HG03571 (cell line): ENCODE results near the gene ATP8B3.
A peak's percentile ranks its signal among the peaks of the same experiment; 100 is the strongest.

ENCODE experiments used
- ATAC-seq: cut with Tn5 transposase; IDR thresholded peaks from one replicate; pipeline ENCODE4 v1.9.1; 2021; ENCODE audit not compliant: unreplicated experiment

The ATP8B3 gene

DNA sequence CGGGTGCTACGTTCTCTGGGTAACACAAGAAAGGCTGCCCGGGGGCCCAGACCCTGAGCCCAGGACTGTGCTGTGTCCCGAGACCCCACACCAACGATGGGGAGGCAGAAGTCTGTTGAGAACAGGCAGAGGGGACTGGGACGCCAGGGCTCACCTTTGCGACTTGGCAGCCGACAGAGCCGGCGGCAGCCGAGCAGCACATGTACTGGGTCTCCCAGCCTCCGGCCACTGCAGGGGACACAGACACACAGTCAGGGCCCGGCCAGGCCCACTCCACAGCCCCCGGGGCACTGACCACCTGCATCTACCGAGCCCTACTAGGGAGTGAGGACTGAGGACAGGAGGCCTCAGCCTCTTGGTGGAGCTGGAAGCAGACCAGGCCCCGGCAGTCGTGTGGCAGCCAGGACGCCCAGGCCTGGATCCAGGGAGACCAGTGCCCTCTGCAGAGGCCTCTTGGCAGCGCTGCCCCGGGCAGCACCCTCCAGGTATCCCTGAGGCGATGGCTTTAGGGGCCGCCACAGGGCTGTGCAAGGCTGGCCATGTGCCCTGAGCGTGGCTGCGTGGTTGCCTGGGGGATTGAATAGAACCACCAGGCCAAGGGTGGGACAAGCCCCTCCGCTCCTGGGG, 5.6 kb upstream of the ATP8B3 start:
- ATAC-seq, result no peak

DNA sequence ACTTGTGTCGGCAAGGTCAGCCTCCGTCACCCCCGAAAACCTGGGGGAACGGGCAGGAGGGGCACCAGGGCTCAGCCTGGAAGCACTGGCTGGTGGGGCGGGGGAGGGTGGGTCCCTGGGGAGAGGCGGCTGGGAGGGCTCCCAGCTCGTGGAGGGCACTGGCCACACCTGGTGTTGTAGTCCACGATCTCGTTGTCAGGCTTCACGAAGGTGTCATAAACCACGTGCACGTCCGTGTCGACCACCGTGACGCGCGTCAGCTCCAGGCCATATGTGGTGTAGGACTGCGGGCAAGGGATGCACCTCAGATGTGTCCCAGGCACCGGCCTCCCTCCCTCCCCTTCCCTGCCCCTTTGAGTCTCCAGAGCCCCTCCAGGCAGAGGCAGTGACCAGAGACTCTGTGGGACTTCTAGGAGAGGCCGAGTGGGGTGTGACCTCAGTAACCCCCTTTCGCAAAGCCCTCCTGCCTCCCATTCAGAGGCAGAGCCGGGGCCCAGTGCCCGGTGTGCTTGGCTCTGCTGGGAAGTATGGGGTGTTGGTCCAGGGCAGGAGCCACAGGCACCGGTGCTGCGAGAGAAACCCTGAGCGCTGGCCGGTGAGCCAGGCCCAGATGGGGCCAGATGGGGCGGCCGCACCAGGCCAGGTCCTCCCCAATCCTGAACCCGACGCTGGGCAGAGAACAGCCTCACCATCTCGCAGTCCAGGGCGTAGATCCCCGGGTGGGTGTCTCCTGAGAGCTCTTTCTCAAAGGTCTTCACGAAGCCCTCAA, 4.6 kb upstream of the ATP8B3 start:
- no peak for ATAC-seq

DNA sequence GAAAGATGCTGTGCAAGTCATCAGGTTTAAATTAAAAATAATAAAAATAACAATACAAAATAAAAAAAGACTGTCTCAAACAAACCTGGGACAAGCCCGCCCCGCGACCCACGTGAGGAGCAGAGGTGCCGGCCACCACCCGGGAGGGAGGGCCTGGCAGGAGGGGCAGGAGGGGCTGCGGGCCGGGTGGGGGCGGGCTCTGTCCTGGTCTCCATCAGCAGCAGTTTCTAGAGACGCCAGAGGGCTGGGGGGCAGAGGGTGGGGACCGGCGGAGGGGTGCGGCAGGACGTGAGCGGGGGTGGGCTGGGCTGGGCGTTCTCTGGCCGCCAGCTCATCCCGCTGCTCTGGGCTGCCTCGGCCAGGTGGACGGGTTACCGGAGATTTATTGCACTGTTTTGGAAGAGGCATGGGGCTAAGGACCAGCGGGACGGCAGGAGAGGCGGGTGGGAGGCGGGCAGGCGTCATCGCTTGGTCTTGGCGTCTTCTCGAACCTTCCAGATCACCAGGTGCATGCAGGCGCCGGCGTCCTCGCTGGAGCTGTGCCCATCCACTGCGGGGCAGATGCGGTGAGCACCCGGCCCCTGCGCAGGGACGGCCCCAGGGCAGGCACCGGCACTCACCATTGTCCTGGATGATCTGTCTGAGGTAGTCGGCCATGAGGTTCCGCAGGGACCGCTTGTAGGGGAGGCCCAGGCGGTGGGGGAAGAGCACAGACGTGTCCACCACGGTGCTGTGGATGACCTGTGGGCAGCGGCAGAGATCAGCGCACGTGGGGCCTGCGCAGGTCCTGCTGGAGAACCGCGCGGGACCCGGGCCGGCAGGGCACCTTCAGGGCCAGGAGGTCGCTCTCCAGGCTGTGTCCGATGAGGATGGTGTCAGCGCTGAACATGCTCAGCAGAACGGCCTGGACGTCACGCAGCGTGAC, 3.8 kb upstream of the ATP8B3 start:
- no peak for ATAC-seq

DNA sequence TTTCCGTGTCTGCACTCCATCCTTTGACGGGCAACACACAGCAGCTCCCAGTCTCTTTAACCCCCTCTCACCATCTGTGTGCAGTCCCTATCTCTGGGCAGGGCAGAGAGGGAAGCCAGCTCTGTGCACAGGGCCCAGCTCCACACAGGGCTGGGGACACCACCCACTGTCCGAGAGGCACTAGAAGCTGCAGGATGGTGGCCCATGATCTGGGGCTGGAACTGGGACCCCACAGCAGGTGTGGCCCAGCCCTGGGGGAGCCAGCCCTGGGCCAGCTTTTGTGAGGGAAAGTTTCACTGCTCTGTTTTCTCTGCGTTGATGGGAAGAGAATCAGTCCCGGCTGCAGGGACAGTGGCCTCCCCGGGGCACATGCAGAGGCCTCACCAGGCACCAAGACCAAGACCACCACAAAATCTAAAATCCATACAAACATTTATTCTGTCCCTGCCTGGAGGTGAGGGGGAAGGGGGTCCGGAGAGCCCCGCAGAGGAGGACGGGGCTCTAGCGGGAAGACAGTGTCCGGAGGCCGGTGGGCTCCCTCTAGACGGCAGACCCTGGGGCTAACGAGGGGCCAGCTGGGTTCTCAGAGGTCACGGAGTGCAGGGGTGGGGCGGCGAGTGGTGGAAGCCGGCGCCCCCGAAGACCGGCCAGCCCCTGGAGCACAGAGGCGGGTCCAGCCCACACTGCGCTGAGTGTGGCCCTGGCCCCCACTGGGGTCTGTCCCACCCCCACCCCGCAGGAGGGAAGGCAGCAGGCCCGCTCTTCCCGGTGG, 2.9 kb upstream of the ATP8B3 start:
- ATAC-seq, result no peak

DNA sequence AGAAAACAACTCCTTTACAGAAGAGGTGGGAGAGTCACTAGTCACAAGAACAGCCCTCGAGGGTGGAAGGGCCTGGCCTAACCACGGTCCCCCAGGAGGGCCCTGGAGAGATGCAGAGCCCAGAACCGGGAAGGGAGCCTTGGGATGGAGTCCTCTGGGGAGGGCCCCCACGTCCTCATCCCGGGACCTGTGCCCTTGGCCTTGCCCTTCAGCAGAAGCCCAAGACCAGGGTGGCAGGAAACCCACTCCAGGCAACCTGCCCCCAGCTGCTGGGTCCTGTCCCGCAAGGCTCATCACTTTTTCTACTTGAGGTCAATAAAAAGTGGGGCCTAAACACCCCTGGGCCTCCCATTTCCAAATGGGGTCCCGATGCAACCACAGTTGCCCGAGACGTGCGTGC, 2.3 kb upstream of the ATP8B3 start:
- no peak for ATAC-seq

DNA sequence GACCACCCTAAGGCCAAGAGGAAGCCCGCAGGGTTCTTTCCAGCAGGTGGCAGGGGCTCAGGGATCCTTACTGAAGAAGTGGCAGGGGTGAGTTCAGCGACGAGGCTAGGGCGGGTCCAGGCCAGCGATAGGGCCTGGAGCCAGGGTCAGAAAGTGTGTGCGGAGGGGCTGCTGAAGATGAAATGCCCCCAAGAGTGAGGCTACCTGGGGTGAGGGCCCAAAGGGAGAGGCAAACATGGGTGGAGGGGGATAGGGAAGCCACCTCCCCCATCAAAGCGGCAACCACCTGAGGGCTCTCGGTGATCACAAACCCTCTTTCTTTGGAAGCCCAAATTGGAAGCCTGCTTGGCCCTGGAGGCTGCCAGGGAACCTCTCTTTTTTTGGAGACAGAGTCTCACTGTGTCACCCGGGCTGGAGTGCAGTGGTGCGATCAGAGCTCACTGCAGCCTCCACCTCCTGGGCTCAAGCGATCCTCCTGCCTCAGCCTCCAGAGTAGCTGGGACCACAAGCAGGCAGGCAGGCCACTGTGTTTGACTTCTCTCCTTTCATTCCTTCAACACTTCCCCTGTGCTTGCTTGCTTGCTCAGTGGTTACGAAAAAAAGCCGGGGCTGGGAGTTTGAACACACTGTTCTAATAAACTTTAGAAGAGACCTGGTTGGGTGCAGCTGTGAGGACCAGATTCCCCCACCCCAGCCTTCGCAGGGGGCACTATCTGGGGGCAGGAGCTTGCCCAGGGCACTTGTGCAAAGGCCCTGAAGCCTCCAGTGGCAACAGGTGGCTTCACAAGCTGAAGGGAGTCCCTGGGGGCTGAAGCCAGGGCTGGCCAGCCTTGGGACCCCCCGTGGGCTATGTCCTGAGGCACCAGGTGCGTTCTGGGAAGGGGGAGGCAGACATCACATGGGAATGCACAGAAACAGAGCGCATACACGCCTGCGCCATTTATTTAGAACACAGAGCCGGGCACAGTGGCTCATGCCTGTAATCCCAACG, 1.4 kb upstream of the ATP8B3 start:
- ATAC-seq, result no peak

DNA sequence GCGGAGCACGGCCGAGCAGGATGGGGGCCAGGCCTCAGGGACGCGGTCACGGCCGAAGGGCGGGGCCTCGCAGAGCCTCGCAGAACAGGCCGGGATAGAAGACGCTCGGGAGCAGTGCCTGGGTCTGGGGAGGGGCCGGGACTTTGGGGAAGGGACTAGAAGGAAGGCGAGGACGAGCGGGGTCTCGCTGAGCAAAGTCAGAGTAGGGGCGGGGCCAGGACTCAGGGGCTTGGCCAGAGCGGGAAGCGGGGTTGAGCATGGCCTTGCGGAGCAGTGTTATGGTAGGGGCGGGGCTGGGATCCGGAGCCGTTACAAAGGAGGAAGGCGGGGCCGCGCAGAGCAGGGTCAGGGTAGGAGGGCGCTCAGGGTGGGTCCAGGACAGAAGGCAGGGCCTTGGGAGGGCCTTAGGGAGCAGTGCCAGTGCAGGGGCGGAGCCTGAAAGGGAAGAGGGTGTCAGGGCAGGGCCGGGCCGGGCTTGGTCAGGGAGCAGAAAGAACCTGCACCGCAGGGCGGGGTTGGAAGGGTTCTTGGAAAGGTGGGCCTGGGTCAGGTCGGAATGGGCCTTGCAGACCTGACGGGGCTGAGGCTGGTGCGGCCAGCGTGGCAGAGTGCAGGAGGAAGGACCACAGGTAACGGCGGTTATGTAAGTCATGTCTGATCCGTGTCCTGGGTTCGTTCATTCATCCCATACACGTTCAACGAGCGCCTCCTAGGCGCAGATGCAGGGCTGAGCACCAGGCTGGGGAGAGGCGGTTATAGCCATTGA, 533 bp upstream of the ATP8B3 start:
- ATAC-seq, result peak; percentile 70

DNA sequence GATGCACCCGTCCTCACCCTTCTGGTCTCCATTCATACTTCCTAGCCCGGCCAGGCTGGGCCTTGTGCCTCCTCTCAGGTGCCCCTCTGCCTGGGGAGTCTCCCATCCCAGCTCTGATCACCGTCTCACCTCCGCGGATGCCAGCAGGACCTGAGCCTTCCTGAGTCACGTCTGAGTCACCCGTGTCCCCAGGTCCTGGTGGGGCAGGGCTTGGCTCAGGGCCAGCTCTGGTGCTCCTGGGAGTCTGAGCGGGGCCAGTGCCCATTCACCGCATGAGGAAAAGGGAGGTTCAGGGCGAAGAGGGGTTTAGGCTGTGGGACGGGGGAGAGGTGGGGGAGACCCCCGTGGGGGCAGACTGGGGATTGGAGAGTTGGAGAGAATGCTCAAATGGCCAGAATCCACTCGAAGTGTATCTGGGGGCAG, 593 bp downstream of the ATP8B3 start:
- no peak for ATAC-seq

DNA sequence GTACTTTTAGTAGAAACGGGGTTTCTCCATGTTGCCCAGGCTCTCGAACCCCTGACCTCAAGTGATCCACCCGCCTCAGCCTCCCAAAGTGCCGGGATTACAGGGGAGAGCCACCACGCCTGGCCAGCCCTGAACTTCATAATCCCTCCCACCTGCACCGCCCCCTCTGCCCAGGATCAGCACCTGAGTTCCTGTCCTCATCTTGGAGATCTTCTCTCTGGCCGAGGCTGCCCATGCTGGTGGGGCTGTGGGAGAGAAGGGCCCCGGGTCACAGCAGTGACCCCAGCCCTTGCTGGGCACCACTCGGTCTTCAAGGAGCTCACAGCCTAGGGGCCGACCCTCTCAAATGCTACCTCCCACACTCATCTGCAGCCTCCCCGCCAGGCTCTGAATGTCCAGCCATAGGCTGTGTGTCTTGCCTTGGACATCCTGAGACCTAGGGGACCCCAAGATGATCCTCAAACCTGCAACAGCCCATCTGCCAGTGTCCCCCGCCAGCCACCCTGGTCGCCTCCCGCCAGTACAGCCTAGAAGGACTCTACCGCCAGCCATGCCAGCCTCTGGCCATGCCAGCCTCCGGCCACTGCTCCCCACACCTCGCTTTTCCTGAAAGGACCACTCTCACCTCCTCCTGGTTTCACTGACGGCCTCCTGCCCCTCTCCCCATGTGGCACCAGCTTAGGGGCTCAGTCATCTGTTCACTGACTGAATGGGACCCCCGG, 1.5 kb downstream of the ATP8B3 start:
- ATAC-seq, result no peak

DNA sequence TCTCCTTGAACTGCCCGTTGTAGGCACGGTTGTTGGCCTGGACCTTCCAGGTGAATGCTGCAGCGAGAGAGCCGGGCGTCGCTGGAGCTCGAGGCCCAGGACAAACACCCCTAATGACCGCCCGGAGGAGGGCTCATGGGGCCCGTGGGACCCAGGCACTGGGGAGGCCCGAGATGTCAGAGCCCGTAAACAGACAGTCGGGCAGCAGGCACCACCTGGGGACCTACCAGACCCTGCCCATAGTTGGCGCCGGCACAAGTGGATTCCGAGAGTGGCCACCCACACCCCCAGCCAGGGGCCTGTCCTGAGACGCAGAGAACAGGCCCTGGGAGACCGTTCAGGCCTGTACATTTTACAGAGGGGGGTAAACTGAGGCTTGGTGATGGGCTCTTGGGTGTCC, 2.4 kb downstream of the ATP8B3 start:
- ATAC-seq, result no peak

DNA sequence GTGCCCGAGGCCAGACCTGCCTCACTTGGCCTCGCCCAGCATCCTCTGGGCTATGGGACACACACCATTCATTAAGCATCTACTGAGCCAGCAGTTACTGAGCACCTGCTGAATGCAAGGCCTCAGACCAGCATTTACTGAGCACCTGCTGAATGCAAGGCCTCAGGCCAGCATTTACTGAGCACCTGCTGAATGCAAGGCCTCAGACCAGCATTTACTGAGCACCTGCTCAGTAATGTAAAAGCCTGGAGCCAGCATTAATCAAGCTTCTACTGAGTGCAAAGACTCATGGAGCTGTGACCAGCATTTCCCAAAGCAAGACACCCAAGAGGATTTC, 3.7 kb downstream of the ATP8B3 start:
- ATAC-seq, result no peak

DNA sequence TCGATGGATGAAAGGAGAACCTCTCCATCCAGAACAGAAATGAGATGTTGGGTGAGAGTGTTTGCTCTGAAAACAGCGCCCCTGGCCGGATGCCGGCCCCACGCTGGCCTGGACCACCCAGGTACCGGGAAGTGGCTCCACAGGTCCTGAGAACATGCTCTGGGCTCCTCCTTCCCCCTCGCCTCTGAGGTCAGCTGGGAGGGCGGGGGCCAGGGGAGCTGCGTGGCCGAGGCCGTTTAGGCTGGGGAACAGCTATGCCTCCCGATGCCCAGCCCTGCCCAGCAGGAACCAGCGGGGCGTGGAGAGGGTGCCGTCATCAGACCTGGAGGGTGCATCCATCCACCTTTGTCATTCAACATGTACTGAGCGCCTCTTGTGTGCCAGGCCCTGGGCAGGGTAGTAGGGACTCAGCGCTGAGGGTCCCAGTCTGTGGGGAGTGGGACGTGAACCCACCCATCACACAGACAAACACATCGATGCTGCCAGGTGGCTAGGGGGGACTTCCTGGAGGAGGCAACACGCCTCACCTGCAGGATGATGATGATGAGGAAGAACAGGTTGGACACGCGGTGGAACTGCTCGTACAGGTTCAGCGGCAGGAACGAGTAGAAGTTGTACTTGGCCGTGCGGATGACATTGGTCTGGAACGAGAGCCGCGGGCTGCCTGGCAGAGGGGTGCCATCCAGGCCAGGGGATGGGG, 4.2 kb downstream of the ATP8B3 start:
- no peak for ATAC-seq

DNA sequence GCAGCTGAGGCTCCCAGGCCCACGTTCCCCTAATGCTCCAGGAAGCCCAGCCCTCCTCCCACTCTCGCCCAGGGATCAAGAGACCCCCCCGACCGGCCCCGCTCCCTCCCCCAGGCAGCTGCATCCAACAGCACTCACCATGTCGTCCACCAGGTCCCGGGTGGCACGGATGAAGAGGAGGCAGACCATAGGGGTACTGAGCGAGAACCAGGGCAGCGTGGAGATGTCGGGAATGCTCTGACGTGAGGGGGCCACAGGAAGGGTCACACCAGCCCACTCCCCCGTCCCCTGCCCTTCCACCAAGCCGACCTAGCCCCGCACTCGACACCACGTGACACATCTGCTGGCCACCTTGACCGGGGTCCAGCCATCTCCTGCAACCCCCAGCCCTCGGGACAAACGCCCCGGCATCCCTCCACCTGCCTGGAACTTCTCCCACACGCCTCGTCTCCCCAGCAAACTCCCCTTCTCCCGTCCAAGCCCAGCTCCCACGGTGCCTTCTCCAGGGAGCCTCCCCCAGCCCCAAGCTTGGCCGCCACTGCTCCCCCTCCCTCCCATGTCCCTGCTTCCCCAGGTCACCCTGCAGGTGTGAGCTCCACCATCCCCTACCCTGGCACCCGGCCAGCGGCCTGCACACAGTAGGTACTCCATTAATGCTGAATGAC, 4.9 kb downstream of the ATP8B3 start:
- no peak for ATAC-seq

DNA sequence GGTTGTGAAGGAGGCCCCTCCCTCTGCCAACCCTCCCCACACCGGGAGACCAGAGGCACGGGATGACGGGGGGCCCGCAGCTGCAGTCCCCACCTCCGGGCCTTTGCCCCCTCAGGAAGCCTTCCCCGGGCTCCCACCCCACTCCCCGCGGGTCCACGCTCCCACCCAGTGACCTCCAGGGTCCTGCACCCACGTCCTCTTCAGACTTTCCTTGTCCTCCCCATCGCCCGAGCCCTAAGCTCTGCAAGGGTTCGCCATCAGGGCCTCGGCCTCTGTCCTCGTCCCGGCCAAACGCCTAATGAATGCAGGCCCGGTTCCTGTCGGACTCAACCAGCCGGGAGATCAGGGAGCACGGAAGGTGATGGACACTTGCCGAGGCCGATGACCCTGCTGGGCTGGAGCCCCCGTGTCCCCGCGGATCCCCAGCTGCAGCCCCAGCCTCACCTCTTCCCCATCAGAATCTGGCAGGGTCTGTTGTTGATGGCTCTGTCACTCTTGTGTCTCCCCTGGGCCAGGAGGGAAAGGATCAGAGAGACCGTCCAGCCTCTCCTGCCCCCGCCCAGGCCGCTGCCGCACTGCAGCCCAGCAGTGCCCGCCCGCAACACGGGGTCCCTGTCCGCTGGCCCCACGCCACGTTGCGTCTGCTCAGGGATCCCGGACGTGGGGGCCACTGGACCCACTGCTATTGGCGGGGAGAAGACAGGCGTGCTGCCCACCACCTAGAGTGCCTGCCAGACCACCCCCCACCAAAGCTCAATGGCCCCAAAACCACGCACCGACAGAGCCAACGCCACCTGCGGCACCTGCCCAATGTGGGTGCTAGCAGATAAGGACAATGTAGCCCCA, 5.7 kb downstream of the ATP8B3 start:
- no peak for ATAC-seq

DNA sequence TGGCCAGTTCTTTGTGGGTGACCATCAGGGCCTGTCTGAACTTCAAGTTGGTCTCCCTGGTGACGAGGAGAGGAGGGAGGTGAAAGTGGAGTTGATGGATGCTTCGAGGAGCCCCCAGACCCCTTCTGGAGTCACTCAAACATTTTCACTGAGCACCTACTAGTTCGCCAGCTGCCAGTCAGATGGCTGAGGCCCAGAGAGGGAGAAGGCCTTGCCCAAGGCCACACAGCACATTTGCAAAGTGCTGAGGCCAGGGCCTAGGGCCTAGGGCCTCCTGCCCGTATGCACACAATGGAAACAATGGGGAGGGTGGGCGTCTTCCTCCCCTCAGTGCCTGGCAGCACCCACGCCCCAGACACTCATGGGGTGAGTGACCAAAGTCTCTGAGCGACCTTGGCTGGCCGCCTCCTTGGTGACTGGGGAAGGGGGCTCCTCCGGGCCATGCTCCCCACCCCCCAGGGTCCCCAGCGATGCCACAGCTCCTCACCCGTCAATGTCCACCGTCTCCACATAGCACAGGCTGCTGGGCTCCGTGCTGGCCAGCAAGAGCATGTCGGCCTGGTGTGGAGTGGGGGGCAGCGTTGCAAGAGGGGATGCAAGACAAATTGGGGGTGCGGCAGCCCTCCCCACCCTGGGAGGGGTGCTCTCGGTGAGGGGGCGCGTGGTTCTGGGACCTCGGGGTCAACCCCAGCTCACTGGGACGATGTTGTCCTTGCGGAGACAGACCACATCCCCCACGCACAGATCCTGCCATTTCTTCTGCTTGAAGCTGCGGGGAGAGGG, 6.5 kb downstream of the ATP8B3 start:
- no peak for ATAC-seq

DNA sequence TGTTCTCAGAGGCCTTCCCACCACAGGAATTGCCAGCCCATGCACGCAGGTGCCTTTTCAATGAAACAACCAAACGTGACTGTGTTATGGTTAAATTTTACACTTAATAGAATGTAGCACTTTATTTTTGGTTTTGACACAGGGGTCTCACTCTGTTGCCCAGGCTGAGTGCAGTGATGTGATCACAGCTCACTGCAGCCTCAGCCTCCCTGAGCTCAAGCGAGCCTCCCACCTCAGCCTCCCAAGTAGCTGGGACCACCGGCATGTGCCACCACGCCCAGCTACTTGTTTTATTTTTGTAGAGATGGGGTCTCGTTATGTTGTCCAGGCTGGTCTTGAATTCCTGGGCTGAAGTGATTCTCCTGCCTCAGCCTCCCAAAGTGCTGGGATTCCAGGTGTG, 7.2 kb downstream of the ATP8B3 start:
- no peak for ATAC-seq
